ENCODE results near the gene TRIM15. TPM values are rescaled to one million over a fixed set of nuclear protein-coding genes. Genes with fewer than 3 reads are reported as not detected.

The TRIM15 gene
- total RNA-seq, 1 experiment from 2014 or later = 0.20 TPM

GRCh38 chr6:30172681-30173080 lies 9.3 kb downstream of the TRIM15 start:
- Histone ChIP-seq H3K27me3 (ENCODE audit: insufficient read depth, low read length) (peaks cover 6% of the 10 kb centered on the region; the same call in 1 of the 2 replicates), H3K23ac (ENCODE audit: insufficient read length, low read depth, low read length) (no peak overlapping the region), H2BK12ac (ENCODE audit: insufficient read length, low read depth, low read length) (no peak overlapping the region), H3K23me2 (ENCODE audit: insufficient read length, low read depth, low read length, poor library complexity, severe bottlenecking) (peaks cover 9% of the 10 kb centered on the region), H3K56ac (ENCODE audit: insufficient read length, low read depth, low read length) (no peak overlapping the region), H3K9ac (ENCODE audit: extremely low read depth, insufficient read length, low read length) (no peak overlapping the region), H2BK120ac (ENCODE audit: low read depth, low read length, poor library complexity, severe bottlenecking) (no peak overlapping the region), H3K79me2 (ENCODE audit: insufficient read depth, low read length) (no peaks in the 10 kb centered on the region), H3K18ac (ENCODE audit: insufficient read length, low read depth, low read length) (no peak overlapping the region), H3K4ac (ENCODE audit: low read depth, low read length) (no peak overlapping the region), H3K79me1 (ENCODE audit: insufficient read depth, low read depth, low read length, poor library complexity, severe bottlenecking) (no peaks in the 10 kb centered on the region), H2AK5ac (ENCODE audit: insufficient read length, low read length) (no peak overlapping the region), H4K8ac (replicated peaks; ENCODE audit: insufficient read length, low read depth, low read length) (no peak overlapping the region), H2AFZ (ENCODE audit: low read length) (no peak overlapping the region), H3K9me3 (ENCODE audit: control insufficient read depth, low read depth, low read length) (no peaks in the 10 kb centered on the region), H4K5ac (ENCODE audit: insufficient read length, low read depth, low read length) (no peak overlapping the region), H3T11ph (ENCODE audit: low read length) (no peak overlapping the region), H2BK20ac (ENCODE audit: low read depth, low read length, poor library complexity, severe bottlenecking) (no peak overlapping the region), H3K27ac (ENCODE audit: insufficient read length, low read depth, low read length) (no peak overlapping the region), H4K20me1 (ENCODE audit: control insufficient read depth, insufficient read depth, insufficient read length) (no peaks in the 10 kb centered on the region), H2BK15ac (ENCODE audit: low read depth, low read length) (no peak overlapping the region), H3K4me1 (ENCODE audit: insufficient read depth, low read length) (no peaks in the 10 kb centered on the region), H3K14ac (ENCODE audit: insufficient read depth, low read length) (no peak overlapping the region), H3K4me2 (ENCODE audit: insufficient read depth, insufficient read length, low read length) (no peak overlapping the region), H2BK5ac (ENCODE audit: insufficient read length, low read length) (no peak overlapping the region), H4K91ac (ENCODE audit: insufficient read length, low read depth, low read length) (no peak overlapping the region)
- Mint-ChIP-seq H3K9me3 (peaks cover 0 to 3% of the 10 kb centered on the region in 2 experiments; a peak in 1 of 5 replicates), H3K36me3 (ENCODE audit: insufficient read depth in 1 of 3, low read depth in 3 of 3) (no peaks in the 10 kb centered on the region), H3K27ac (no peak overlapping the region), H3K27me3 (ENCODE audit: low read depth) (peaks cover 86% of the 10 kb centered on the region), H3K4me3 (no peak overlapping the region), H3K4me1 (peaks cover 8% of the 10 kb centered on the region in 2 experiments)
- DNase-seq = no peak
- no peak for TF ChIP-seq CTCF (conservative IDR thresholded peaks at IDR 0.05)
- no CpG with 5 or more reads among the region's 4 CpGs for WGBS (ENCODE audit: extremely low coverage, insufficient read length, low lambda C conversion rate)

Data from H9 (cell line).